ENCODE measurements around the gene ARPIN.
"Not testable (repeated sequence)": the region's sequence is repeated elsewhere in the genome, so short reads cannot be mapped to it uniquely, and the experiment has no call there.

DNA sequence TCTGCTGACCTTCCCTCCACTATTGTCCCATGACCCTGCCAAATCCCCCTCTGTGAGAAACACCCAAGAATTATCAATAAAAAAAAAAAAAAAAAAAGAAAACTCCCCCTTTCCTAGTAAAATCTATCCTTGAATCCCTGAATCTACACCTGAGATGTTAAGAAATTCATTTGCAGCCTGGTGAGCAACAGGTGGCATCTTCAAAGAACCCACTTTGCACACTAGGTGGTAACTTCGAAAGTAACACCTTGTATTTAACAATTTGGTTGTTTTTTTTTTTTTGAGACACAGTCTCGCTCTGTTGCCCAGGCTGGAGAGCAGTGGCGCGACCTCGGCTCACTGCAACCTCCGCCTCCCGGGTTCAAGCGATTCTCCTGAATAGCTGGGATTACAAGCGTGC, 43.3 kb downstream of the ARPIN start:
- TF ChIP-seq, protein P1, sequence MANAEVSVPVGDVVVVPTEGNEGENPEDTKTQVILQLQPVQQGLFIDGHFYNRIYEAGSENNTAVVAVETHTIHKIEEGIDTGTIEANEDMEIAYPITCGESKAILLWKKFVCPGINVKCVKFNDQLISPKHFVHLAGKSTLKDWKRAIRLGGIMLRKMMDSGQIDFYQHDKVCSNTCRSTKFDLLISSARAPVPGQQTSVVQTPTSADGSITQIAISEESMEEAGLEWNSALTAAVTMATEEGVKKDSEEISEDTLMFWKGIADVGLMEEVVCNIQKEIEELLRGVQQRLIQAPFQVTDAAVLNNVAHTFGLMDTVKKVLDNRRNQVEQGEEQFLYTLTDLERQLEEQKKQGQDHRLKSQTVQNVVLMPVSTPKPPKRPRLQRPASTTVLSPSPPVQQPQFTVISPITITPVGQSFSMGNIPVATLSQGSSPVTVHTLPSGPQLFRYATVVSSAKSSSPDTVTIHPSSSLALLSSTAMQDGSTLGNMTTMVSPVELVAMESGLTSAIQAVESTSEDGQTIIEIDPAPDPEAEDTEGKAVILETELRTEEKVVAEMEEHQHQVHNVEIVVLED (CRISPR knock-in tag; IDR thresholded peaks at IDR 0.05): not testable (repeated sequence)
- TF ChIP-seq, protein P2, sequence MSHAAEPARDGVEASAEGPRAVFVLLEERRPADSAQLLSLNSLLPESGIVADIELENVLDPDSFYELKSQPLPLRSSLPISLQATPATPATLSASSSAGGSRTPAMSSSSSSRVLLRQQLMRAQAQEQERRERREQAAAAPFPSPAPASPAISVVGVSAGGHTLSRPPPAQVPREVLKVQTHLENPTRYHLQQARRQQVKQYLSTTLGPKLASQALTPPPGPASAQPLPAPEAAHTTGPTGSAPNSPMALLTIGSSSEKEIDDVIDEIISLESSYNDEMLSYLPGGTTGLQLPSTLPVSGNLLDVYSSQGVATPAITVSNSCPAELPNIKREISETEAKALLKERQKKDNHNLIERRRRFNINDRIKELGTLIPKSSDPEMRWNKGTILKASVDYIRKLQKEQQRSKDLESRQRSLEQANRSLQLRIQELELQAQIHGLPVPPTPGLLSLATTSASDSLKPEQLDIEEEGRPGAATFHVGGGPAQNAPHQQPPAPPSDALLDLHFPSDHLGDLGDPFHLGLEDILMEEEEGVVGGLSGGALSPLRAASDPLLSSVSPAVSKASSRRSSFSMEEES (CRISPR knock-in tag; IDR thresholded peaks at IDR 0.05): not testable (repeated sequence)
- not testable (repeated sequence) for TF ChIP-seq ZBTB1 (CRISPR knock-in tag; IDR thresholded peaks at IDR 0.05; ENCODE audit: borderline replicate concordance, low read depth); JUNB (CRISPR knock-in tag; conservative IDR thresholded peaks at IDR 0.05); SRSF1 (IDR thresholded peaks at IDR 0.05; ENCODE audit: low read depth, low read length); ZNF324 (CRISPR knock-in tag; IDR thresholded peaks at IDR 0.05); POLR2A (conservative IDR thresholded peaks at IDR 0.05); COPS2 (conservative IDR thresholded peaks at IDR 0.05); ZNF165 (CRISPR knock-in tag; IDR thresholded peaks at IDR 0.05; ENCODE audit: borderline replicate concordance)
